Sigmoid colon (tissue), 7 donors: ENCODE data around the gene CDK8. TPM values are rescaled to one million over a fixed set of nuclear protein-coding genes. Genes with fewer than 3 reads are reported as not detected.
"Not testable (repeated sequence)": the region's sequence is repeated elsewhere in the genome, so short reads cannot be mapped to it uniquely, and the experiment has no call there.

Source experiments
- DNase-seq: peaks from one replicate; pipeline ENCODE4 v3.0.0-alpha.2; 2019
- H3K27ac ChIP-seq, 4 donors: fragments of 200-600 bp; sonication (generic); one replicate each; pipeline ENCODE4 v1.5.1; 2016 to 2019; ENCODE audit warnings: mild to moderate bottlenecking in 1 of 4
- H3K27me3 ChIP-seq, 3 donors: fragments of 200-600 bp; sonication (generic); one replicate each; pipeline ENCODE4 v1.5.1; 2019; ENCODE audit warnings: mild to moderate bottlenecking in 1 of 3
- H3K36me3 ChIP-seq, 4 donors: fragments of 200-600 bp; sonication (generic); one replicate each; pipeline ENCODE4 v1.5.1; 2016 to 2019
- H3K4me1 ChIP-seq, 4 donors: fragments of 200-600 bp; sonication (generic); one replicate each; pipeline ENCODE4 v1.5.1; 2017 to 2019
- H3K4me3 ChIP-seq, 4 donors: fragments of 200-600 bp; sonication (generic); one replicate each; pipeline ENCODE4 v1.5.1; 2017 to 2019; ENCODE audit warnings: mild to moderate bottlenecking in 2 of 4, moderate library complexity in 1 of 4
- H3K9me3 ChIP-seq, 4 donors: fragments of 200-600 bp in 3 of 4; sonication (generic) in 3 of 4; one replicate each; pipeline versions ENCODE4 v1.5.1 to v1.6.1; 2013 to 2019
- CTCF ChIP-seq, 4 experiments: fragments of 450-650 bp in 3 of 4; fragments of 200-600 bp in 1 of 4; IDR thresholded peaks; one replicate each; pipeline ENCODE4 v1.5.1; 2016 to 2019; ENCODE audit warnings: antibody characterized with exemption in 4 of 4, mild to moderate bottlenecking in 3 of 4, moderate library complexity in 2 of 4
- EP300 ChIP-seq, 4 donors: sonication (generic); formaldehyde crosslinking; IDR thresholded peaks; one replicate each; pipeline ENCODE4 v1.6.1; 2017; ENCODE audit warnings: antibody characterized with exemption in 4 of 4
- POLR2A ChIP-seq, 2 donors: fragments of 450-650 bp; IDR thresholded peaks; one replicate each; pipeline ENCODE4 v1.6.1; 2016; ENCODE audit warnings: antibody characterized with exemption in 2 of 2, mild to moderate bottlenecking in 2 of 2, moderate library complexity in 2 of 2
- POLR2AphosphoS5 ChIP-seq, 4 donors: sonication (generic); formaldehyde crosslinking; IDR thresholded peaks; one replicate each; pipeline ENCODE4 v1.6.1; 2017; ENCODE audit warnings: antibody characterized with exemption in 4 of 4
- WGBS, 2 donors: extraction: QIAGEN DNeasy Blood & Tissue Kit; methylation state at CpG; one replicate each; pipeline ENCODE4 v1.1.7; 2013; 5-methylcytosine and 5-hydroxymethylcytosine counted together
- intact Hi-C: fragments of 100-400 bp; cut with DNase I; formaldehyde crosslinking; loops from one replicate; pipeline ENCODE4 v1.15.1; 2023
- polyA plus RNA-seq, 3 donors: library from polyadenylated mRNA; stranded (reverse); fragments of 200-250 nt; gene quantifications; one replicate each; pipeline ENCODE4 v1.2.3, GENCODE V29; 2013
- total RNA-seq, 4 donors: library from RNA; depleted of rRNA; stranded (reverse); fragments of >200 nt; gene quantifications; one replicate each; pipeline ENCODE4 v1.1.0, GENCODE V29; 2016
- donor health status: healthy with polysubstance abuse.
- donor health status: Bipolar disorder and iron deficiency.
- donor health status: healthy.

CDK8 gene
- total and polyA plus RNA-seq, 7 donors: 10.8 to 78.6 (median 42.3) TPM

- intact Hi-C loops: no loop called here
- Histone ChIP-seq H3K4me1 (no peaks in the 10 kb centered on the region), H3K36me3 (no peaks in the 10 kb centered on the region), H3K9me3 (no peaks in the 10 kb centered on the region), H3K27ac (no peak overlapping the region), H3K27me3 (no peaks in the 10 kb centered on the region), H3K4me3 (no peak overlapping the region)
- no peak for DNase-seq
- 74 to 82% methylated on average over 5 of the region's 5 CpGs for WGBS, 2 donors
- TF ChIP-seq POLR2A (IDR thresholded peaks at IDR 0.05) (no peak), EP300 (IDR thresholded peaks at IDR 0.05) (no peak), CTCF (IDR thresholded peaks at IDR 0.05) (no peak), POLR2AphosphoS5 (IDR thresholded peaks at IDR 0.05) (no peak)
Measured at GRCh38 chr13:26246154-26246553, 7.8 kb upstream of the CDK8 start.

GRCh38 chr13:26247011-26247410 is 6.9 kb upstream of the CDK8 start:
- no peaks in the 10 kb centered on the region for H3K36me3 ChIP-seq
- H3K27ac ChIP-seq: no peak overlapping the region
- H3K27me3 ChIP-seq: no peaks in the 10 kb centered on the region
- 76 to 81% methylated on average over 2 of the region's 2 CpGs for whole genome bisulfite sequencing, 2 donors
- no peak overlapping the region for H3K4me3 ChIP-seq
- no peaks in the 10 kb centered on the region for H3K4me1 ChIP-seq
- no peaks in the 10 kb centered on the region for H3K9me3 ChIP-seq
- no peak for TF ChIP-seq POLR2AphosphoS5 (IDR thresholded peaks at IDR 0.05)
- TF ChIP-seq POLR2A (IDR thresholded peaks at IDR 0.05): no peak
- TF ChIP-seq EP300 (IDR thresholded peaks at IDR 0.05): no peak
- no peak for TF ChIP-seq CTCF (IDR thresholded peaks at IDR 0.05)
- intact Hi-C loops: no loop called here
- no peak for DNase-seq

- TF ChIP-seq POLR2A (IDR thresholded peaks at IDR 0.05) (no peak), EP300 (IDR thresholded peaks at IDR 0.05) (no peak), CTCF (IDR thresholded peaks at IDR 0.05) (no peak), POLR2AphosphoS5 (IDR thresholded peaks at IDR 0.05) (no peak)
- DNase-seq: no peak
- Histone ChIP-seq H3K4me3 (no peak overlapping the region), H3K27me3 (no peaks in the 10 kb centered on the region), H3K9me3 (no peaks in the 10 kb centered on the region), H3K4me1 (no peaks in the 10 kb centered on the region), H3K27ac (no peak overlapping the region), H3K36me3 (no peaks in the 10 kb centered on the region)
- intact Hi-C loops: no loop called here
- 55 to 64% methylated on average over 3 of the region's 3 CpGs for WGBS, 2 donors
Measured at GRCh38 chr13:26247608-26248007, 6.3 kb upstream of the CDK8 start.

- H3K9me3 ChIP-seq: no peaks in the 10 kb centered on the region
- no peak for DNase-seq
Measured at GRCh38 chr13:26249551-26249950, 4.4 kb upstream of the CDK8 start.

GRCh38 chr13:26252006-26252405 is 1.9 kb upstream of the CDK8 start:
- not testable (repeated sequence) for H3K27me3 ChIP-seq, H3K27ac ChIP-seq, H3K4me3 ChIP-seq, DNase-seq, H3K9me3 ChIP-seq, H3K36me3 ChIP-seq
- intact Hi-C loops: loop anchor here (5.0 kb wide), 4 partner anchors 65 to 235 kb away; no protein-coding TSS in a partner anchor
- WGBS, 2 donors: 72 to 95% methylated on average over 4 of the region's 4 CpGs
- peaks cover 0 to 17% (median 8%) of the 10 kb centered on the region in 4 donors for H3K4me1 ChIP-seq

More at GRCh38 chr13:26249551-26249950, 4.4 kb upstream of the CDK8 start:
- no peak for TF ChIP-seq POLR2A (IDR thresholded peaks at IDR 0.05)
- TF ChIP-seq EP300 (IDR thresholded peaks at IDR 0.05): no peak
- TF ChIP-seq CTCF (IDR thresholded peaks at IDR 0.05): no peak
- TF ChIP-seq POLR2AphosphoS5 (IDR thresholded peaks at IDR 0.05): no peak
- intact Hi-C loops: no loop called here
- Histone ChIP-seq H3K36me3 (no peaks in the 10 kb centered on the region), H3K27ac (no peak overlapping the region), H3K4me1 (peaks cover 0 to 4% (median 2%) of the 10 kb centered on the region in 4 donors), H3K27me3 (no peaks in the 10 kb centered on the region), H3K4me3 (no peak overlapping the region)
